Measurements from ENCODE around the gene SEMA4F. TPM values are rescaled to one million over a fixed set of nuclear protein-coding genes. Genes with fewer than 3 reads are reported as not detected.

Gene SEMA4F
- total RNA-seq, 4 donors from 2014 or later: 6.7 to 22.3 (median 11.2) TPM

DNA sequence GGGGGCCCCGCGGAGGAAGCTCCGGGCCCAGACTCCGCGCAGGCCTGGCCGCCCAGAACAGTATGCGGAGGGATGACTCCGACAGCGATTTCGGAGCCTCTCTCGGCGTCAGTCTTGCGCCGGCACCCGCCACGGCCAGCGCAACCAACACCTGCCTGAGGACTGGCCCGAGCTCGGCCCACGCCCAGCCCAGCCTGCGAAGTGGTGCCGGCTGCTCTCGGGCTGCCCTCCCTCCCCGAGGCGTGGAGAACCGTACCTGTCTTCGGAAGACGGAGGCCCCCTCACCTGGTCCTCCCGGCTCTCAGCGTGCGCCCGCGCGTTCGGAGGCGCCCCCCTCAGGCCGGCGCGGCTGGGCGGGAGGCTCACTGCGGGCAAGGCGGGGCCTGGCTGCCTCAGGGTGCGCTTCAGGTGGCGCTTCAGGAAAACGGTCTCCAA lies 6.0 kb upstream of the SEMA4F start, which contains the start of gene M1AP:
TSS of gene M1AP (minus strand) at position 322 of the 435 bp plus-strand sequence. CDS start 8,055 bp downstream, outside the sequence.
- TF ChIP-seq EP300 (IDR thresholded peaks at IDR 0.05) (no peak), POLR2A (IDR thresholded peaks at IDR 0.05) (no peak)
- TF ChIP-seq, protein P1, sequence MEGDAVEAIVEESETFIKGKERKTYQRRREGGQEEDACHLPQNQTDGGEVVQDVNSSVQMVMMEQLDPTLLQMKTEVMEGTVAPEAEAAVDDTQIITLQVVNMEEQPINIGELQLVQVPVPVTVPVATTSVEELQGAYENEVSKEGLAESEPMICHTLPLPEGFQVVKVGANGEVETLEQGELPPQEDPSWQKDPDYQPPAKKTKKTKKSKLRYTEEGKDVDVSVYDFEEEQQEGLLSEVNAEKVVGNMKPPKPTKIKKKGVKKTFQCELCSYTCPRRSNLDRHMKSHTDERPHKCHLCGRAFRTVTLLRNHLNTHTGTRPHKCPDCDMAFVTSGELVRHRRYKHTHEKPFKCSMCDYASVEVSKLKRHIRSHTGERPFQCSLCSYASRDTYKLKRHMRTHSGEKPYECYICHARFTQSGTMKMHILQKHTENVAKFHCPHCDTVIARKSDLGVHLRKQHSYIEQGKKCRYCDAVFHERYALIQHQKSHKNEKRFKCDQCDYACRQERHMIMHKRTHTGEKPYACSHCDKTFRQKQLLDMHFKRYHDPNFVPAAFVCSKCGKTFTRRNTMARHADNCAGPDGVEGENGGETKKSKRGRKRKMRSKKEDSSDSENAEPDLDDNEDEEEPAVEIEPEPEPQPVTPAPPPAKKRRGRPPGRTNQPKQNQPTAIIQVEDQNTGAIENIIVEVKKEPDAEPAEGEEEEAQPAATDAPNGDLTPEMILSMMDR (IDR thresholded peaks at IDR 0.05): no peak
- H3K4me3 ChIP-seq: peak within 1 kb of the TSS in 1 of 4 donors; percentile 14

DNA sequence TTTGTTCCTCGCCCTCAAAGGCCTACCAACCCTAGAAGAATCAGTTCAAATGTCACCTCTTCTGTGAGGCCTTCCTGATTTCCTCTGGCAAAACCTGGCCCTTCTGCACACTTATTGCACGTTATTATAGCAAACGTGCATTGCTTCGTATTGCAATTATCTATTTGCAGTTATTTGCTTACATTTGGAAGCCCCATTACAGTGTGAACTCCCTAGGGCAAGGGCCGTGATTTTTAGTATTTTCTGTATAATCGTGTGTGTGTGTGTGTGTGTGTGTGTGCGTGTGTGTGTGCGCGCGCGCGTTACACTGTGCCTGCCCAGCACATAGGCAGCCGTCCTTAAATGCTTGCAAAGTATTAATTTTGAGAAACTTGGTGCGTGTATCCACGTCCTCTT lies 460 bp upstream of the SEMA4F start:
- no peaks in the 10 kb centered on the region for H3K9me3 ChIP-seq
- H3K27ac ChIP-seq: no peak overlapping the region
- TF ChIP-seq EP300 (IDR thresholded peaks at IDR 0.05) (no peak), POLR2A (IDR thresholded peaks at IDR 0.05) (no peak)
- TF ChIP-seq, protein P1 (IDR thresholded peaks at IDR 0.05): no peak
- H3K36me3 ChIP-seq: peaks cover 0 to 13% (median 0%) of the 10 kb centered on the region in 3 donors
- H3K4me3 ChIP-seq: peak overlapping the region; percentile 67 to 88 (median 75)
- 12 to 13% methylated on average over 15 of the region's 15 CpGs for WGBS, 2 donors
- H3K4me1 ChIP-seq: peaks cover 0 to 13% (median 3%) of the 10 kb centered on the region in 4 donors
- H3K27me3 ChIP-seq: peaks cover 0 to 5% of the 10 kb centered on the region in 2 donors
- DNase-seq (ENCODE audit: low spot score in 2 of 2): no peak

More for the DNA sequence above, 6.0 kb upstream of the SEMA4F start, which contains the start of gene M1AP:
- H3K36me3 ChIP-seq: no peaks in the 10 kb centered on the region
- DNase-seq (ENCODE audit: low spot score in 2 of 2): no peak
- H3K27me3 ChIP-seq: peaks cover 0 to 34% of the 10 kb centered on the region in 2 donors
- 14 to 25% methylated on average over 38 to 45 of the region's 45 CpGs for WGBS, 2 donors
- H3K27ac ChIP-seq: no peak within 1 kb of the TSS
- no peaks in the 10 kb centered on the region for H3K9me3 ChIP-seq
- H3K4me1 ChIP-seq: peaks cover 0 to 3% (median 0%) of the 10 kb centered on the region in 4 donors

DNA sequence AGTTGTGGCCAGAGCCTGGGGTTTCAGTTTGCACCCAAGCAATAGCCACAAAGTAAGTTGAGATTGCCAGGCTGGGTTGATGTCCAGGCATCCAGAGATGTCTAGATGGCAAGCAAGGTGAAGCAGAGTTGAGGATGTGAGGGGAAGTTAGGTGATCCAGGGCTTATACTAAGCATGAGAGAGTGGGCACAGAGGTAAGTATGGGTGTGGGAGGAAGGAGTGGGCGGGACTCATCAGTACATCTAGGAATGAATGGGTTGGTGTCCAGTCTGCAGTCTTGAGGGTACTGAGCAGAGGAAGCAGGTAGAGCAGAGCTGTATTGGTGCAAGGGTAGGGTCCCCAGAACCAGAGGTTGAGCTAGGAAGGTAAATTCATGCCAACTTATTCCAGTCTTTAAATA lies 1.5 kb downstream of the SEMA4F start:
- no peaks in the 10 kb centered on the region for H3K9me3 ChIP-seq
- H3K36me3 ChIP-seq: peaks cover 0 to 31% (median 0%) of the 10 kb centered on the region in 3 donors
- TF ChIP-seq, protein P1 (IDR thresholded peaks at IDR 0.05): no peak
- TF ChIP-seq POLR2A (IDR thresholded peaks at IDR 0.05) (no peak), EP300 (IDR thresholded peaks at IDR 0.05) (no peak)
- H3K4me3 ChIP-seq: no peak overlapping the region
- DNase-seq (ENCODE audit: low spot score in 2 of 2): no peak
- H3K4me1 ChIP-seq: peaks cover 0 to 13% (median 3%) of the 10 kb centered on the region in 4 donors
- H3K27ac ChIP-seq: no peak overlapping the region
- WGBS, 2 donors: 98 to 100% methylated on average over 1 of the region's 1 CpG
- H3K27me3 ChIP-seq: no peaks in the 10 kb centered on the region

DNA sequence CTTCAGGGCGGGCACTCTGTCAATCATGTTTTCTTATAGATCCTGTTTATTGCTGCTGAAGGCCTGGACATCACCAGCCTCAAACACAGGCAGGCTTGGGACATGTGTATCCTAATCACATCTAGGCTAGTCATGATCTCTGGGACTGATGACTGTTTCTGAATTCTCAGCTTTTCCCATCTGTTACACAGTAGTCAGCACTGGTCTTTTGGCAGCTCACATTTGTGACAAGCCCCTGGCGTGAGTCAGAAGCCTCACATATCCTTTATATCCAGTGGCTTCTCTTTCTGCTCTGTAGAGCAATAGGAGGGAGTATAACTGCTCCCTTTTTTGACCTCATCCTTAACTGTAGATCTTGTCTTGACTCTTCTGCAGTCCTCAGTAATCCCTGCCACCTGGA lies 4.5 kb downstream of the SEMA4F start:
- TF ChIP-seq POLR2A (IDR thresholded peaks at IDR 0.05): no peak
- TF ChIP-seq, protein P1 (IDR thresholded peaks at IDR 0.05): no peak
- H3K9me3 ChIP-seq: no peaks in the 10 kb centered on the region
- DNase-seq (ENCODE audit: low spot score in 2 of 2): no peak
- no peaks in the 10 kb centered on the region for H3K27me3 ChIP-seq
- H3K4me1 ChIP-seq: peaks cover 0 to 11% (median 3%) of the 10 kb centered on the region in 4 donors
- 93 to 96% methylated on average over 2 of the region's 2 CpGs for WGBS, 2 donors
- H3K4me3 ChIP-seq: no peak overlapping the region
- H3K36me3 ChIP-seq: peaks cover 0 to 52% (median 0%) of the 10 kb centered on the region in 3 donors
- H3K27ac ChIP-seq: no peak overlapping the region

DNA sequence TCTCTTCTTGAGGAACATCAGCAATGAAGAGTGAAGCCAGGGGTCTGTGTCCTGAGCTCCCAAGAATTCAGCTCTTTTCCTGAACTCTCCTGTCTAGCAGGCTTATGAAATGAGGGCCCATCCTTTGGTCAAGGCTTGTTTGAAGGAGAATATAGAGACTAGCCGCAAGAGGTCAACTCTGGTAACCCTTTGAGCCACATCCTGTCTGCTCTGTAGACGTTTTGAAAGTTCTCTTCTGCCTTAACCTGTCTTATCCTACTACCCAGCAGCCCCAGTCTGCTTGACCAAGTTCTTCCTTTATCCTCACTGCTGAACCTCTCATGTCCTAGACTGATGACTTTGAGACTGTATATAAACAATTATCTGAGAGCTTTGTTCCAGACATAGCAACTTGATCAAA lies 5.4 kb downstream of the SEMA4F start:
- H3K27ac ChIP-seq: no peak overlapping the region
- peaks cover 0 to 56% (median 0%) of the 10 kb centered on the region in 3 donors for H3K36me3 ChIP-seq
- TF ChIP-seq, protein P1 (IDR thresholded peaks at IDR 0.05): no peak
- no peak for TF ChIP-seq EP300 (IDR thresholded peaks at IDR 0.05)
- no peak for TF ChIP-seq POLR2A (IDR thresholded peaks at IDR 0.05)
- no peak for DNase-seq (ENCODE audit: low spot score in 2 of 2)
- no peak overlapping the region for H3K4me3 ChIP-seq
- no peaks in the 10 kb centered on the region for H3K27me3 ChIP-seq
- no peaks in the 10 kb centered on the region for H3K9me3 ChIP-seq
- 57 to 61% methylated on average over 2 of the region's 2 CpGs for WGBS, 2 donors
- peaks cover 0 to 6% (median 3%) of the 10 kb centered on the region in 4 donors for H3K4me1 ChIP-seq
